SU-DHL-6 (cell line): ENCODE data around the gene LINGO4.

Experiments used
- CTCF ChIP-seq: fragments of 200-600 bp; sonication (generic); IDR thresholded peaks from one replicate; pipeline ENCODE4 v1.5.1; 2017; ENCODE audit warnings: antibody characterized with exemption, mild to moderate bottlenecking, low read length, moderate library complexity; ENCODE audit not compliant: insufficient read depth, poor library complexity, severe bottlenecking
- EZH2phosphoT487 ChIP-seq: fragments of 200-600 bp; sonication (generic), shearing (Covaris generic); conservative IDR thresholded peaks from 2 replicates; pipeline ENCODE4 v1.6.1; 2018; ENCODE audit warnings: mild to moderate bottlenecking, antibody characterized with exemption, low read length, moderate library complexity, mixed read lengths

GRCh38 chr1:151825751-151826660, 20.8 kb upstream of the LINGO4 start:
- no peak for TF ChIP-seq CTCF
- TF ChIP-seq EZH2phosphoT487: no peak
